Parathyroid adenoma (tissue), 2 donors: ENCODE data around the gene PRPF6.

Source experiments
- H2AFZ ChIP-seq: fragments of 300-600 bp; sonication (generic); one replicate; pipeline ENCODE4 v1.7.0; 2017; ENCODE audit warnings: antibody characterized with exemption, mild to moderate bottlenecking
- H3K27ac ChIP-seq: fragments of 300-600 bp; sonication (generic); one replicate; pipeline ENCODE4 v1.7.0; 2017
- H3K27me3 ChIP-seq: fragments of 300-600 bp; sonication (generic); one replicate; pipeline ENCODE4 v1.7.0; 2017; ENCODE audit warnings: low read length; ENCODE audit not compliant: control insufficient read depth, insufficient read depth
- H3K36me3 ChIP-seq: fragments of 300-600 bp; sonication (generic); one replicate; pipeline ENCODE4 v1.7.0; 2017; ENCODE audit warnings: low read length; ENCODE audit not compliant: control insufficient read depth, insufficient read depth
- H3K4me1 ChIP-seq: fragments of 300-600 bp; sonication (generic); one replicate; pipeline ENCODE4 v1.7.0; 2017; ENCODE audit warnings: control low read depth
- H3K4me2 ChIP-seq: fragments of 300-600 bp; sonication (generic); one replicate; pipeline ENCODE4 v1.7.0; 2017; ENCODE audit warnings: low read length
- H3K4me3 ChIP-seq: fragments of 300-600 bp; sonication (generic); one replicate; pipeline ENCODE4 v1.7.0; 2017; ENCODE audit warnings: low read depth, low read length
- H3K79me2 ChIP-seq: fragments of 300-600 bp; sonication (generic); one replicate; pipeline ENCODE4 v1.7.0; 2017; ENCODE audit warnings: control low read depth
- H3K9ac ChIP-seq: fragments of 300-600 bp; sonication (generic); one replicate; pipeline ENCODE4 v1.7.0; 2017; ENCODE audit warnings: mild to moderate bottlenecking
- H3K9me3 ChIP-seq: fragments of 300-600 bp; sonication (generic); one replicate; pipeline ENCODE4 v1.7.0; 2017; ENCODE audit warnings: low read length; ENCODE audit not compliant: control insufficient read depth
- CTCF ChIP-seq: fragments of 300-600 bp; sonication (generic); IDR thresholded peaks from one replicate; pipeline ENCODE4 v1.7.0; 2017; ENCODE audit warnings: antibody characterized with exemption, mild to moderate bottlenecking
- donor health status: primary hyperparathyroidism.

PRPF6 gene

DNA sequence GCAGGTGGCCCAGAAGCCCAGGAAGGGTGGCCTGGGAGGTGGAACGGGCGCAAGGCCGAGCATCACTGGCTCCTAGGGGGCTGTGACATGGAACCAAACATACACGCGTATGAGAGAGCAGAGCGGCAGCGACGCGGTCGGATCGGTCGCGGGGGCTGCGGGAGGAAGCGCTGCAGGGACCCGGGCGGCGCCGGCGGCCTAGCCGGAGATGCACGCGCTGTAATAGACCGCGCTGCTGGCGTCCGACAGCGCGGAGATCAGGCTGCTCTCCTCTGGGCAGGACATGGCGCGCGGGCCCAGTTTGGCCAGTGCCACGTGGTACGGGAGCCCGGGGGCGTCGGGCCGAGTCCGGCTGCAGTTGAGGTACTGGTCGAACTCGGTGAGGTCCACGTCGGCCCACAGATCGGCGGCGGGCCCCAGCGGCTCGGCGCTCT lies 67.1 kb downstream of the PRPF6 start:
- no peak overlapping the region for H3K9ac ChIP-seq
- no peaks in the 10 kb centered on the region for H3K27me3 ChIP-seq
- H3K27ac ChIP-seq: no peak overlapping the region
- H2AFZ ChIP-seq: no peak overlapping the region
- H3K4me3 ChIP-seq: no peak overlapping the region
- TF ChIP-seq CTCF: no peak
- H3K9me3 ChIP-seq: no peaks in the 10 kb centered on the region
- no peaks in the 10 kb centered on the region for H3K36me3 ChIP-seq
- H3K4me2 ChIP-seq: no peak overlapping the region
- no peaks in the 10 kb centered on the region for H3K4me1 ChIP-seq
- H3K79me2 ChIP-seq: no peaks in the 10 kb centered on the region

DNA sequence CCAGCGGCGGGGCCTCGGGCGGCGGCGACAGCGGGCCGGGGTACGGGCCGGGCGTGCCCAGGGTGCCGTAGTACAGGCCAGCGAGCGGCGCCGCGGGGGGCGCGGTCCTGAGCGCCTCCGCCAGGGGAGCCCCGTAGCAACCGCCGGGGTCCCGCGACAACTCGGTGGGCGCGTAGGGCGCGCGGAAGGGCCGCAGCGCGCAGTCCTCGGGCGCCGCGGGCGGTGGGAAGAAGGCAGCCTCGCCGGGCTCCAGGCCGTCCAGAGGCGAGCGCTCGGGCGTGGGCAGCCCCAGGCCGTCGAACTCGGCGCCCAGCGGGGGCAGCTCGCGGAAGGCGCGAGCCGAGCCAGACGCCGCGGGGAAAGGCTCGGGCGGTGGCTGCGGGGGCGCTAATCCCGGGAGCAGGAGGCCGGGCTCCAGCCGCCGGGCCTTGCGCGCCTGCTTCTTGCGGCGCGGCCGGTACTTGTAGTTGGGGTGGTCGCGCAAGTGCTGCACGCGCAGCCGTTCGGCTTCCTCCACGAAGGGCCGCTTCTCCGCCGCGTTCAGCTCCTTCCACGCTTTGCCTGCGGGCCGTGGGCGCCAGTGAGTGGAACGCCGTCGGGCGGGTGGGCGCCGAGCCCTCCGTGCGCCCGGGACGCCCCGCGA lies 67.6 kb downstream of the PRPF6 start:
- Histone ChIP-seq H3K79me2 (no peaks in the 10 kb centered on the region), H3K9me3 (no peaks in the 10 kb centered on the region), H3K27ac (no peak overlapping the region), H3K9ac (no peak overlapping the region), H2AFZ (no peak overlapping the region), H3K36me3 (no peaks in the 10 kb centered on the region), H3K4me2 (no peak overlapping the region), H3K4me1 (no peaks in the 10 kb centered on the region), H3K27me3 (no peaks in the 10 kb centered on the region), H3K4me3 (no peak overlapping the region)
- TF ChIP-seq CTCF: no peak

DNA sequence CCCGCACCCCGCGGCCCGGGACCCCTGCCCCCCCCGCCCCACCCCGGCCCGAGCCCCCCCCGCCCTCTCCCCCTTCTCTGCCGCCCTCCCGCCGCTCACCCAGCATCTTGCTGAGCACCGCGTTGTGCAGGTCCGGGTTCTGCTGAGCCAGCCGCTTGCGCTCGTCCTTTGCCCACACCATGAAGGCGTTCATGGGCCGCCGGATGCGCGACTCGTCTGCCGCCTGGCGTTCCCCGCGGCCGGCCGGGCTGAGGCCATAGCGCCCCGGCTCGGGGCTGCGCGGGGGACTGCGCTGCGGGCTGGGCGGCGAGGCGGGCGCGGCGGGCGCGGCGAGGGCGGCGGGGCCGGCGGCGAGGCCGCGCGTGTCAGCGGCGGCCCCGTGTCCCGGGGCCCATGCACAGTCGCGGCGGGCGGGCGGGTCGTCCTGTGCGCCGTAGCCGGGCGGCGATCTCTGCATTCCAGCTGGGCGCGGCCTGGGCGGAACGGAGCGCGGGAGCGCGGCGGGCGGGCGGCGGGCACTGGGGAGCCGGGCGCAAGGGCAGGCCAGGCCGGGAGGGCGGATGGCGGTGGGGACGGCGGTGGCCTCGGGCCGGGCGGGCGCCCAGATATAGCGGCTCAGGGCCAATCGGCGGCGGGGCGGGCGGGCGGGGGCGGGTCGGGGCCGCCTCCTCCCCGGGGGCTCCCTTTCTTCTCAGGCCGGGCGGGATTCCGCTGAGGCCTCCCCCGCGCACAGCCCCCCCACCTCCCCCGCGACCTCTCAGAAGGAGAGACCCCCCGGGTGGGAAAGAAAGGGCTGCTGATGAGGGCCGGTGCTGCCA lies 68.3 kb downstream of the PRPF6 start, which contains the start of gene SOX18:
TSS of gene SOX18 (minus strand) at position 580 of the 818 bp plus-strand sequence. CDS start at position 457, 123 bp downstream.
- no peak within 1 kb of the TSS for H3K4me3 ChIP-seq
- no peak within 1 kb of the TSS for H2AFZ ChIP-seq
- H3K4me2 ChIP-seq: peak within 1 kb of the TSS; percentile 34
- peak within 1 kb of the TSS; percentile 46 for H3K27ac ChIP-seq
- no peak for TF ChIP-seq CTCF
- no peaks in the 10 kb centered on the region for H3K79me2 ChIP-seq
- H3K9me3 ChIP-seq: no peaks in the 10 kb centered on the region
- H3K4me1 ChIP-seq: no peaks in the 10 kb centered on the region
- no peaks in the 10 kb centered on the region for H3K36me3 ChIP-seq
- no peaks in the 10 kb centered on the region for H3K27me3 ChIP-seq
- H3K9ac ChIP-seq: no peak within 1 kb of the TSS

DNA sequence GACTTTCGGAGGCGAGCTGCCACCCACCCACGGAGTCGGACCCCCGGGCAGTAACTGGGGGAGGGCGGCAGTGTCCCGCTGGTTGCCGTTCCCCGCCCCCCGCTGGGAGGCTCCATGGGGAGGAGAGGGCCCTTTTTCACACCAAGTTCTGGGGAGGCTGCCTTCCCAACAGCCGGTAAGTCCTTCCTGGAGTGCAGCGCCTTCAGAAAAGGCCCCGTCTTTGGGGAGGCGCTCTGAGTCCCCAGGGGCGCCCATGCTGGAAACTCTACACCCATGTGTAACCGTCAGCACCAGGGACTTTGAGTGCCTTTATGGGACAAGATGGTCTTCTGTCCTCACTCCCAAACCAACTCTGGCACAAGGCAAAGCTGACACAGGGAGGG lies 68.9 kb downstream of the PRPF6 start:
- Histone ChIP-seq H3K79me2 (no peaks in the 10 kb centered on the region), H3K4me1 (no peaks in the 10 kb centered on the region), H3K4me2 (peak overlapping the region; percentile 34), H3K36me3 (no peaks in the 10 kb centered on the region), H2AFZ (no peak overlapping the region), H3K27ac (peak overlapping the region; percentile 46), H3K9me3 (no peaks in the 10 kb centered on the region), H3K9ac (no peak overlapping the region), H3K4me3 (no peak overlapping the region), H3K27me3 (no peaks in the 10 kb centered on the region)
- no peak for TF ChIP-seq CTCF
